ENCODE results near the gene THAP4.

The THAP4 gene

GRCh38 chr2:241612156-241613016 lies 24.6 kb downstream of the THAP4 start:
- no peak for TF ChIP-seq CTCF (IDR thresholded peaks at IDR 0.05; ENCODE audit: low read depth, low read length)
- peak in 1 of 2 donors; percentile 16 for DNase-seq (ENCODE audit: low read depth in 2 of 2)
- no peak overlapping the region for H3K4me3 ChIP-seq (replicated peaks in 1 of 2; ENCODE audit: low read depth in 2 of 2, low read length in 2 of 2)

- no peak overlapping the region for H3K4me3 ChIP-seq (replicated peaks in 1 of 2; ENCODE audit: low read depth in 2 of 2, low read length in 2 of 2)
- TF ChIP-seq CTCF (IDR thresholded peaks at IDR 0.05; ENCODE audit: low read depth, low read length): no peak
Measured at GRCh38 chr2:241611062-241611461, 25.9 kb downstream of the THAP4 start.

GRCh38 chr2:241609859-241610793 lies 26.8 kb downstream of the THAP4 start:
- peak; percentile 28 for TF ChIP-seq CTCF (IDR thresholded peaks at IDR 0.05; ENCODE audit: low read depth, low read length)
- peak; percentile 81 to 90 for DNase-seq (ENCODE audit: low read depth in 2 of 2)
- H3K4me3 ChIP-seq (replicated peaks in 1 of 2; ENCODE audit: low read depth in 2 of 2, low read length in 2 of 2): peak overlapping the region; percentile 50 to 57

More at GRCh38 chr2:241611062-241611461, 25.9 kb downstream of the THAP4 start:
- no peak for DNase-seq (ENCODE audit: low read depth in 2 of 2)

GRCh38 chr2:241608881-241609280 lies 28.1 kb downstream of the THAP4 start:
- no peak overlapping the region for H3K4me3 ChIP-seq (replicated peaks in 1 of 2; ENCODE audit: low read depth in 2 of 2, low read length in 2 of 2)
- no peak for TF ChIP-seq CTCF (IDR thresholded peaks at IDR 0.05; ENCODE audit: low read depth, low read length)
- DNase-seq (ENCODE audit: low read depth in 2 of 2): no peak

- no peak for TF ChIP-seq CTCF (IDR thresholded peaks at IDR 0.05; ENCODE audit: low read depth, low read length)
- no peak overlapping the region for H3K4me3 ChIP-seq (replicated peaks in 1 of 2; ENCODE audit: low read depth in 2 of 2, low read length in 2 of 2)
- DNase-seq (ENCODE audit: low read depth in 2 of 2): no peak
Measured at GRCh38 chr2:241607162-241607885, 29.6 kb downstream of the THAP4 start.

GRCh38 chr2:241606186-241606585 lies 30.8 kb downstream of the THAP4 start:
- no peak overlapping the region for H3K4me3 ChIP-seq (replicated peaks in 1 of 2; ENCODE audit: low read depth in 2 of 2, low read length in 2 of 2)
- no peak for DNase-seq (ENCODE audit: low read depth in 2 of 2)
- no peak for TF ChIP-seq CTCF (IDR thresholded peaks at IDR 0.05; ENCODE audit: low read depth, low read length)
